Measurements from ENCODE around the gene ZNF512. TPM values are rescaled to one million over a fixed set of nuclear protein-coding genes. Genes with fewer than 3 reads are reported as not detected.

Gene ZNF512
- total RNA-seq, 1 donor from 2014 or later, result 27.4 TPM

DNA sequence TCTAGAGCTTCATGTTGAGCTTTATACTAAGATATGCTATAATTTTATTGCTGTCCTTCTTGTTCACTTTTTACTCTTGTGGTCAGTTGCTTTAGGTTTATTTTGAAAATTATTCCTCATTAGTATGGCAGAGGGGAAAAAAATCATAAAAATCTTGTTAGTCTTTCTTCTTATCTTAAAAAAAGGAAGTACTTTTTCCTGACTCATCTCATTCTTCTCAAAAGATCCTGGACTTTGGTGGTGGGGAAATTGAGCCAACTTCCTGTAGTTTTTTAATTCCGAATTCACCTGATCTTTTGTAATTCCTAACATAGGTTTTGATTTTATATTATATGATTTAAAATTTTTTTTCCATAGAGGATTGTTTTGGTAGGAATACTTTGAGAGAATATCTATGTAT, 84.6 kb downstream of the ZNF512 start:
- DNase-seq (ENCODE audit: low read depth), result no peak
- TF ChIP-seq, protein P1, sequence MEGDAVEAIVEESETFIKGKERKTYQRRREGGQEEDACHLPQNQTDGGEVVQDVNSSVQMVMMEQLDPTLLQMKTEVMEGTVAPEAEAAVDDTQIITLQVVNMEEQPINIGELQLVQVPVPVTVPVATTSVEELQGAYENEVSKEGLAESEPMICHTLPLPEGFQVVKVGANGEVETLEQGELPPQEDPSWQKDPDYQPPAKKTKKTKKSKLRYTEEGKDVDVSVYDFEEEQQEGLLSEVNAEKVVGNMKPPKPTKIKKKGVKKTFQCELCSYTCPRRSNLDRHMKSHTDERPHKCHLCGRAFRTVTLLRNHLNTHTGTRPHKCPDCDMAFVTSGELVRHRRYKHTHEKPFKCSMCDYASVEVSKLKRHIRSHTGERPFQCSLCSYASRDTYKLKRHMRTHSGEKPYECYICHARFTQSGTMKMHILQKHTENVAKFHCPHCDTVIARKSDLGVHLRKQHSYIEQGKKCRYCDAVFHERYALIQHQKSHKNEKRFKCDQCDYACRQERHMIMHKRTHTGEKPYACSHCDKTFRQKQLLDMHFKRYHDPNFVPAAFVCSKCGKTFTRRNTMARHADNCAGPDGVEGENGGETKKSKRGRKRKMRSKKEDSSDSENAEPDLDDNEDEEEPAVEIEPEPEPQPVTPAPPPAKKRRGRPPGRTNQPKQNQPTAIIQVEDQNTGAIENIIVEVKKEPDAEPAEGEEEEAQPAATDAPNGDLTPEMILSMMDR (conservative IDR thresholded peaks at IDR 0.05; ENCODE audit: low read depth, low read length), result no peak
- no peak overlapping the region for H3K4me3 ChIP-seq (ENCODE audit: low read depth, low read length)

DNA sequence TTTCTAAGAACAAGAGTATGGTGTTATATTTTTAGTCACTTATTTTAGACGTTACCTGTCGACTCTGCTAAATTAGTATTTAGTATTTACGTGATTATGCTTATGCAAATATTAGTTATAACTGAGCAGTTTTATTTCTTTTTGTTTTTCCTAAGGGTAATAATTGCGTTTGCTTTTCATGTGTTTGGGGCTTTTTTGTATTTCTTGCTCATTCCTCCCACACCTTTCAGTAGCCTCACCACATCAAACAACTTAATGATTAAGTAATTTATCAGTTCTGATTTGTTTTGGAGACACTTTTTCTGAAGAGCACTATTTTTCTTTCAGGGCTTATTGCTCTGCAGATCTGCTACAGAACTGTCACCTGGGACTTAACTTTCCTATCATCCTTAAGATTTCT, 88.4 kb downstream of the ZNF512 start:
- TF ChIP-seq, protein P1 (conservative IDR thresholded peaks at IDR 0.05; ENCODE audit: low read depth, low read length), result no peak
- no peak for DNase-seq (ENCODE audit: low read depth)
- no peak overlapping the region for H3K4me3 ChIP-seq (ENCODE audit: low read depth, low read length)

Other genes starting within 250 kb of the ZNF512 start
- 37.4 and 61.7 TPM in 2 replicates for gene GTF3C2, start 226.3 kb upstream of the ZNF512 start, total RNA-seq
- gene EIF2B4, start 212.7 kb upstream of the ZNF512 start, total RNA-seq, result 35.5 and 43.3 TPM in 2 replicates
- gene SNX17, start 212.4 kb upstream of the ZNF512 start, total RNA-seq, result 64.6 and 121 TPM in 2 replicates
- gene ZNF513, start 202.3 kb upstream of the ZNF512 start, total RNA-seq, result 5.6 and 9.5 TPM in 2 replicates
- gene PPM1G, start 173.5 kb upstream of the ZNF512 start, total RNA-seq, result 135 and 228 TPM in 2 replicates
- 60.2 and 77.1 TPM in 2 replicates for gene NRBP1, start 154.4 kb upstream of the ZNF512 start, total RNA-seq
- gene KRTCAP3, start 140.7 kb upstream of the ZNF512 start, total RNA-seq, result 10.0 and 20.5 TPM in 2 replicates
- 3.7 and 12.1 TPM in 2 replicates for gene IFT172, start 93.3 kb upstream of the ZNF512 start, total RNA-seq
- 7.3 and 26.6 TPM in 2 replicates for gene FNDC4, start 87.8 kb upstream of the ZNF512 start, total RNA-seq
- gene GCKR, start 86.2 kb upstream of the ZNF512 start, total RNA-seq, result 0.58 TPM in 1 of 2 replicates, not detected in the other
- 0.12 and 2.5 TPM in 2 replicates for gene CCDC121, start 46.0 kb downstream of the ZNF512 start, total RNA-seq
- gene GPN1, start 46.0 kb downstream of the ZNF512 start, total RNA-seq, result 45.3 and 67.6 TPM in 2 replicates
- gene SUPT7L, start 80.6 kb downstream of the ZNF512 start, total RNA-seq, result 15.3 and 21.3 TPM in 2 replicates
- 25.8 and 34.7 TPM in 2 replicates for gene SLC4A1AP, start 80.8 kb downstream of the ZNF512 start, total RNA-seq
- 222 and 290 TPM in 2 replicates for gene MRPL33, start 188.7 kb downstream of the ZNF512 start, total RNA-seq

All from epithelial cell of proximal tubule (primary cell).